Right atrium auricular region (tissue), 2 donors: ENCODE results near the gene ZNF766. TPM values are rescaled to one million over a fixed set of nuclear protein-coding genes. Genes with fewer than 3 reads are reported as not detected.
A peak's percentile ranks its signal among the peaks of the same experiment; 100 is the strongest.

ENCODE experiments used
- DNase-seq: peaks from one replicate; pipeline ENCODE4 v3.0.0-alpha.2; 2019; ENCODE audit warnings: low spot score
- H3K27ac ChIP-seq, 2 donors: fragments of 200-600 bp; sonication (generic); 1 replicate in 1 of 2; 2 replicates in 1 of 2; pipeline ENCODE4 v1.5.1; 2016 to 2019
- H3K27me3 ChIP-seq, 2 donors: fragments of 200-600 bp; sonication (generic); one replicate each; pipeline versions ENCODE4 v1.5.1 to v1.6.0; 2017 to 2019
- H3K36me3 ChIP-seq: fragments of 200-600 bp; sonication (generic); one replicate; pipeline ENCODE4 v1.5.1; 2016
- H3K4me1 ChIP-seq, 2 donors: fragments of 200-600 bp; sonication (generic); one replicate each; pipeline versions ENCODE4 v1.5.1 to v1.6.0; 2017 to 2019
- H3K4me3 ChIP-seq, 2 donors: fragments of 200-600 bp; sonication (generic); 1 replicate in 1 of 2; 2 replicates in 1 of 2; pipeline ENCODE4 v1.5.1; 2017 to 2019; ENCODE audit warnings: mild to moderate bottlenecking in 1 of 2, moderate library complexity in 1 of 2
- H3K9me3 ChIP-seq, 2 donors: fragments of 200-600 bp; sonication (generic); one replicate each; pipeline ENCODE4 v1.5.1; 2019
- CTCF ChIP-seq, 2 donors: fragments of 200-600 bp; sonication (generic); IDR thresholded peaks; one replicate each; pipeline ENCODE4 v1.5.1; 2019; ENCODE audit warnings: antibody characterized with exemption in 2 of 2
- total RNA-seq, 2 donors: library from RNA; depleted of rRNA; stranded (reverse); fragments of >200 nt; gene quantifications; one replicate each; pipeline ENCODE4 v1.1.0, GENCODE V29; 2016

ZNF766 gene
- total RNA-seq, 2 donors from 2014 or later: 4.1 to 5.0 TPM

- no peak for TF ChIP-seq CTCF (IDR thresholded peaks at IDR 0.05)
Observed at GRCh38 chr19:52231154-52231910, 38.1 kb upstream of the ZNF766 start.

GRCh38 chr19:52234406-52234805 lies 35.0 kb upstream of the ZNF766 start:
- Histone ChIP-seq H3K36me3 (no peaks in the 10 kb centered on the region), H3K27me3 (no peaks in the 10 kb centered on the region), H3K9me3 (no peaks in the 10 kb centered on the region), H3K27ac (no peak overlapping the region), H3K4me1 (no peaks in the 10 kb centered on the region), H3K4me3 (no peak overlapping the region)
- DNase-seq: no peak
- no peak for TF ChIP-seq CTCF (IDR thresholded peaks at IDR 0.05)

More at GRCh38 chr19:52231154-52231910, 38.1 kb upstream of the ZNF766 start:
- Histone ChIP-seq H3K9me3 (no peaks in the 10 kb centered on the region), H3K27me3 (no peaks in the 10 kb centered on the region), H3K27ac (no peak overlapping the region), H3K36me3 (peaks cover 20% of the 10 kb centered on the region), H3K4me1 (no peaks in the 10 kb centered on the region), H3K4me3 (no peak overlapping the region)
- DNase-seq: no peak

GRCh38 chr19:52237197-52237596 lies 32.2 kb upstream of the ZNF766 start:
- TF ChIP-seq CTCF (IDR thresholded peaks at IDR 0.05): no peak
- H3K4me3 ChIP-seq: no peak overlapping the region
- no peaks in the 10 kb centered on the region for H3K9me3 ChIP-seq
- no peaks in the 10 kb centered on the region for H3K36me3 ChIP-seq
- no peak overlapping the region for H3K27ac ChIP-seq
- DNase-seq: no peak
- H3K4me1 ChIP-seq: no peaks in the 10 kb centered on the region
- H3K27me3 ChIP-seq: no peaks in the 10 kb centered on the region

GRCh38 chr19:52237771-52238400 lies 31.5 kb upstream of the ZNF766 start:
- TF ChIP-seq CTCF (IDR thresholded peaks at IDR 0.05): peak; percentile 87 to 93
- no peaks in the 10 kb centered on the region for H3K4me1 ChIP-seq
- H3K36me3 ChIP-seq: no peaks in the 10 kb centered on the region
- DNase-seq: peak; percentile 69
- H3K27me3 ChIP-seq: no peaks in the 10 kb centered on the region
- no peak overlapping the region for H3K27ac ChIP-seq
- H3K9me3 ChIP-seq: no peaks in the 10 kb centered on the region
- H3K4me3 ChIP-seq: no peak overlapping the region

GRCh38 chr19:52244021-52244420 lies 25.4 kb upstream of the ZNF766 start:
- Histone ChIP-seq H3K9me3 (no peaks in the 10 kb centered on the region), H3K27me3 (no peaks in the 10 kb centered on the region), H3K4me3 (no peak overlapping the region), H3K36me3 (no peaks in the 10 kb centered on the region), H3K4me1 (no peaks in the 10 kb centered on the region), H3K27ac (no peak overlapping the region)
- no peak for DNase-seq
- TF ChIP-seq CTCF (IDR thresholded peaks at IDR 0.05): no peak
